MM.1S (cell line): Measurements from ENCODE around the gene MBOAT2.

Source experiments
- DNase-seq: peaks from one replicate; pipeline ENCODE4 v3.0.0-alpha.2; 2015
- H2AFZ ChIP-seq: fragments of 300-600 bp; sonication (generic); 2 replicates; pipeline ENCODE4 v1.6.0; 2016; ENCODE audit warnings: antibody characterized with exemption, low read length
- H3F3A ChIP-seq: fragments of 300-600 bp; sonication (generic); 2 replicates; pipeline ENCODE4 v1.6.1; 2016; ENCODE audit warnings: mild to moderate bottlenecking, antibody characterized with exemption, low read length, moderate library complexity, mixed read lengths; ENCODE audit not compliant: insufficient read depth
- H3K27ac ChIP-seq: fragments of 300-600 bp; sonication (generic); 2 replicates; pipeline ENCODE4 v1.5.1; 2016; ENCODE audit warnings: mild to moderate bottlenecking, low read length
- H3K27me3 ChIP-seq: fragments of 300-600 bp; sonication (generic); replicated peaks from 2 replicates; pipeline ENCODE4 v1.6.0; 2016; ENCODE audit warnings: low read length; ENCODE audit not compliant: insufficient read depth
- H3K36me3 ChIP-seq: fragments of 300-600 bp; sonication (generic); replicated peaks from 2 replicates; pipeline ENCODE4 v1.6.1; 2016; ENCODE audit warnings: mild to moderate bottlenecking, low read length, mixed read lengths; ENCODE audit not compliant: insufficient read depth
- H3K4me1 ChIP-seq: fragments of 300-600 bp; sonication (generic); 2 replicates; pipeline ENCODE4 v1.6.1; 2016; ENCODE audit warnings: low read length, mixed read lengths
- H3K4me2 ChIP-seq: fragments of 300-600 bp; sonication (generic); 2 replicates; pipeline ENCODE4 v1.6.0; 2016; ENCODE audit warnings: low read depth, low read length
- H3K4me3 ChIP-seq: fragments of 300-600 bp; sonication (generic); 2 replicates; pipeline ENCODE4 v1.5.1; 2016; ENCODE audit warnings: low read length, mixed read lengths
- H3K79me2 ChIP-seq: fragments of 300-600 bp; sonication (generic); 2 replicates; pipeline ENCODE4 v1.6.1; 2016; ENCODE audit warnings: mixed run types, low read length, mixed read lengths
- H3K9ac ChIP-seq: fragments of 300-600 bp; sonication (generic); 2 replicates; pipeline ENCODE4 v1.6.1; 2016; ENCODE audit warnings: low read length, mixed read lengths
- H3K9me2 ChIP-seq: fragments of 300-600 bp; sonication (generic); replicated peaks from 2 replicates; pipeline ENCODE4 v1.6.1; 2016; ENCODE audit warnings: mild to moderate bottlenecking, low read length, mixed read lengths; ENCODE audit not compliant: insufficient read depth
- H3K9me3 ChIP-seq: fragments of 300-600 bp; sonication (generic); replicated peaks from 2 replicates; pipeline ENCODE4 v1.6.1; 2016; ENCODE audit warnings: mild to moderate bottlenecking, low read length, mixed read lengths; ENCODE audit not compliant: insufficient read depth
- H4K20me1 ChIP-seq: fragments of 300-600 bp; sonication (generic); 2 replicates; pipeline ENCODE4 v1.6.1; 2016; ENCODE audit warnings: mild to moderate bottlenecking, low read length, moderate library complexity, mixed read lengths; ENCODE audit not compliant: insufficient read depth
- EZH2 ChIP-seq: fragments of 300-600 bp; sonication (generic); optimal IDR thresholded peaks from 2 replicates; pipeline ENCODE3; 2017; ENCODE audit warnings: low read depth, mild to moderate bottlenecking, antibody characterized with exemption, low read length, mixed read lengths
- EZH2phosphoT487 ChIP-seq: fragments of 300-600 bp; sonication (generic); IDR thresholded peaks from 2 replicates; pipeline ENCODE4 v1.6.1; 2018; ENCODE audit warnings: antibody characterized with exemption, low read length
- TF ChIP-seq, protein P1 (sequence below): fragments of 300-600 bp; sonication (generic); IDR thresholded peaks from 2 replicates; pipeline ENCODE4 v1.5.1; 2016; ENCODE audit warnings: antibody characterized with exemption, low read length, mixed read lengths

MBOAT2 gene

DNA sequence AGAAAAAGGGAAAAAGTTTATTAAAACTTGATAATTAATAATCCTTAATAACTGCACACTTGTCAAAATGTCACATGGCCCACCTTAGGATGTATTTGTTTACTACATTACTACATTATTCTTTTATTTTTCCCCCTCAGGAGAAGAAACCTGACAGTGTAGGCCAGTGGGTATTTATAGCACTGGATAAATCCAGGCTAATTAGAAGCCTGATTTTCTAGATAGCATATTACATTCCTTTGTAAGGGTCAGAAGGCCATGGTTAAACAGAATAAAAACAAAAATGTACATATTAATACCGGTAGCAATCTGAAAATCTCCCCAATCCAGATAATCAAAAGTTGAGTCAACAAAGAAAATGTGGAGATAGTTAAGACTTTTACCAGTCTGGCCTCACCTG lies 144.6 kb downstream of the MBOAT2 start:
- no peaks in the 10 kb centered on the region for H3K9me2 ChIP-seq
- H3K27ac ChIP-seq, result no peak overlapping the region
- no peaks in the 10 kb centered on the region for H3K36me3 ChIP-seq
- H2AFZ ChIP-seq, result no peak overlapping the region
- H3K4me3 ChIP-seq, result no peak overlapping the region
- no peaks in the 10 kb centered on the region for H3K27me3 ChIP-seq
- H3K4me2 ChIP-seq, result no peak overlapping the region
- H3K9me3 ChIP-seq, result no peaks in the 10 kb centered on the region
- H3K79me2 ChIP-seq, result no peaks in the 10 kb centered on the region
- TF ChIP-seq EZH2, result no peak
- TF ChIP-seq EZH2phosphoT487, result no peak
- TF ChIP-seq, protein P1, sequence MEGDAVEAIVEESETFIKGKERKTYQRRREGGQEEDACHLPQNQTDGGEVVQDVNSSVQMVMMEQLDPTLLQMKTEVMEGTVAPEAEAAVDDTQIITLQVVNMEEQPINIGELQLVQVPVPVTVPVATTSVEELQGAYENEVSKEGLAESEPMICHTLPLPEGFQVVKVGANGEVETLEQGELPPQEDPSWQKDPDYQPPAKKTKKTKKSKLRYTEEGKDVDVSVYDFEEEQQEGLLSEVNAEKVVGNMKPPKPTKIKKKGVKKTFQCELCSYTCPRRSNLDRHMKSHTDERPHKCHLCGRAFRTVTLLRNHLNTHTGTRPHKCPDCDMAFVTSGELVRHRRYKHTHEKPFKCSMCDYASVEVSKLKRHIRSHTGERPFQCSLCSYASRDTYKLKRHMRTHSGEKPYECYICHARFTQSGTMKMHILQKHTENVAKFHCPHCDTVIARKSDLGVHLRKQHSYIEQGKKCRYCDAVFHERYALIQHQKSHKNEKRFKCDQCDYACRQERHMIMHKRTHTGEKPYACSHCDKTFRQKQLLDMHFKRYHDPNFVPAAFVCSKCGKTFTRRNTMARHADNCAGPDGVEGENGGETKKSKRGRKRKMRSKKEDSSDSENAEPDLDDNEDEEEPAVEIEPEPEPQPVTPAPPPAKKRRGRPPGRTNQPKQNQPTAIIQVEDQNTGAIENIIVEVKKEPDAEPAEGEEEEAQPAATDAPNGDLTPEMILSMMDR, result no peak
- no peaks in the 10 kb centered on the region for H3K4me1 ChIP-seq
- H3K9ac ChIP-seq, result no peak overlapping the region
- no peaks in the 10 kb centered on the region for H4K20me1 ChIP-seq
- DNase-seq, result no peak
- H3F3A ChIP-seq, result no peaks in the 10 kb centered on the region

DNA sequence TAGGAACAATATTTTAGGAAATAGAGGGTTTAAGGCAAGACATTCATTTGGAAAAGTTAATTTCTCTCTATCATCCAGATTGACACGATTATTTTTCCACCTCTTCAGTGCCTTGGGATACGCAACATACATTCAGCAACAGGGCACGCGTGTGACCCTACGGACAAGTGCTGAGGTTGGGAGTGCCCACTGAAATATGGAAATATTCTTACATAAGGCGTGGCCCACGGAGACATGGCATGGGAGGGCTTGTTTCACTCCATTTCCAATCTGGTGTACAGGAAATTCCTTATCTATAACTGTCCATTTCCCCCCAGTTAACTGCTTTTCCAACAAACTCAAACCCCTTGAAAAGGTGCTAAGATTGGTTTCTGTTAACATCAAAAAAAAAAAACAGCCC lies 145.2 kb downstream of the MBOAT2 start:
- Histone ChIP-seq H3K9me3 (no peaks in the 10 kb centered on the region), H2AFZ (no peak overlapping the region), H3K36me3 (no peaks in the 10 kb centered on the region), H3K4me2 (no peak overlapping the region), H3K9me2 (no peaks in the 10 kb centered on the region), H3K9ac (no peak overlapping the region), H3K4me1 (no peaks in the 10 kb centered on the region), H3K27ac (no peak overlapping the region), H3K27me3 (no peaks in the 10 kb centered on the region), H3K79me2 (no peaks in the 10 kb centered on the region), H4K20me1 (no peaks in the 10 kb centered on the region), H3F3A (no peaks in the 10 kb centered on the region), H3K4me3 (no peak overlapping the region)
- TF ChIP-seq, protein P1, result no peak
- no peak for TF ChIP-seq EZH2phosphoT487
- TF ChIP-seq EZH2, result no peak
- no peak for DNase-seq

GRCh38 chr2:8857709-8858108 lies 145.8 kb downstream of the MBOAT2 start:
- no peaks in the 10 kb centered on the region for H3K79me2 ChIP-seq
- H3K27ac ChIP-seq, result no peak overlapping the region
- H3K4me1 ChIP-seq, result no peaks in the 10 kb centered on the region
- TF ChIP-seq EZH2 (no peak), EZH2phosphoT487 (no peak)
- TF ChIP-seq, protein P1, result no peak
- H3K9ac ChIP-seq, result no peak overlapping the region
- H3K9me3 ChIP-seq, result no peaks in the 10 kb centered on the region
- no peaks in the 10 kb centered on the region for H3K36me3 ChIP-seq
- no peaks in the 10 kb centered on the region for H3F3A ChIP-seq
- H4K20me1 ChIP-seq, result no peaks in the 10 kb centered on the region
- H3K4me2 ChIP-seq, result no peak overlapping the region
- no peak overlapping the region for H3K4me3 ChIP-seq
- H2AFZ ChIP-seq, result no peak overlapping the region
- no peak for DNase-seq
- no peaks in the 10 kb centered on the region for H3K27me3 ChIP-seq
- H3K9me2 ChIP-seq, result no peaks in the 10 kb centered on the region

DNA sequence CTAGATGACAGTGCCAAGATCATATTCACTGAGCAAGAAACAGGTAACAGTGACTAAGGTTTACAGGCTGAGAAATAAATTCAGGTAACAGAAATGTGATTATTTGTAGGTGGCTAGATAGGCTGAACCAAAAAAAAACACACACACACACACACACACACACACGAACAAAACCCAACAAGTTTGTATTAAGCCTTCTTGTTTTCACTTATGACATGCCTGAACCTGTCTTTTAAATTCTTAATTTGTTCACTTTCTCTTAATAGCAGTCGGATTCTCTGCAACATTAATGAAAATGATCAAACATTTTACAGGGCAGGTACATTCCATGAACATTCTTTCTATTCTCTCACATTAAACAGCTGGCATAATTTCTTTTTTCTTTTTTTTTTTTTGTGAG lies 147.3 kb downstream of the MBOAT2 start:
- H3F3A ChIP-seq, result no peaks in the 10 kb centered on the region
- no peaks in the 10 kb centered on the region for H3K4me1 ChIP-seq
- no peaks in the 10 kb centered on the region for H3K36me3 ChIP-seq
- no peaks in the 10 kb centered on the region for H4K20me1 ChIP-seq
- H2AFZ ChIP-seq, result no peak overlapping the region
- H3K27ac ChIP-seq, result no peak overlapping the region
- TF ChIP-seq, protein P1, result no peak
- TF ChIP-seq EZH2, result no peak
- TF ChIP-seq EZH2phosphoT487, result no peak
- no peak overlapping the region for H3K4me2 ChIP-seq
- no peaks in the 10 kb centered on the region for H3K79me2 ChIP-seq
- no peak overlapping the region for H3K4me3 ChIP-seq
- no peaks in the 10 kb centered on the region for H3K9me2 ChIP-seq
- no peak for DNase-seq
- no peak overlapping the region for H3K9ac ChIP-seq
- no peaks in the 10 kb centered on the region for H3K9me3 ChIP-seq
- no peaks in the 10 kb centered on the region for H3K27me3 ChIP-seq
